Measurements from ENCODE around the gene CELSR1. TPM values are rescaled to one million over a fixed set of nuclear protein-coding genes. Genes with fewer than 3 reads are reported as not detected.

Gene CELSR1
- total RNA-seq, 2 donors from 2014 or later, result 0.54 to 1.1 TPM

- DNase-seq (ENCODE audit: low spot score in 2 of 2), result no peak
- Mint-ChIP-seq H3K9me3 (no peaks in the 10 kb centered on the region), H3K36me3 (no peaks in the 10 kb centered on the region), H3K27ac (no peak overlapping the region)
- no peak for ATAC-seq
Observed at GRCh38 chr22:46443850-46444389, 93.5 kb downstream of the CELSR1 start.

- Mint-ChIP-seq H3K36me3 (no peaks in the 10 kb centered on the region), H3K9me3 (no peaks in the 10 kb centered on the region), H3K27ac (no peak overlapping the region)
- ATAC-seq, result no peak
- no peak for DNase-seq (ENCODE audit: low spot score in 2 of 2)
Observed at GRCh38 chr22:46442217-46442853, 95.1 kb downstream of the CELSR1 start.

GRCh38 chr22:46439576-46440465 is 97.6 kb downstream of the CELSR1 start:
- no peak for ATAC-seq
- Mint-ChIP-seq H3K36me3 (no peaks in the 10 kb centered on the region), H3K27ac (peak overlapping the region in 1 of 2 donors; percentile 5), H3K9me3 (no peaks in the 10 kb centered on the region)
- DNase-seq (ENCODE audit: low spot score in 2 of 2), result no peak

GRCh38 chr22:46439111-46439510 is 98.3 kb downstream of the CELSR1 start:
- Mint-ChIP-seq H3K36me3 (no peaks in the 10 kb centered on the region), H3K27ac (no peak overlapping the region)
- ATAC-seq, result no peak

GRCh38 chr22:46437671-46438440 is 99.6 kb downstream of the CELSR1 start:
- H3K9me3 Mint-ChIP-seq, result no peaks in the 10 kb centered on the region
- DNase-seq (ENCODE audit: low spot score in 2 of 2) (no peak), ATAC-seq (no peak)
- H3K36me3 Mint-ChIP-seq, result no peaks in the 10 kb centered on the region
- peak overlapping the region in 1 of 2 donors; percentile 1 for H3K27ac Mint-ChIP-seq

More at GRCh38 chr22:46439111-46439510, 98.3 kb downstream of the CELSR1 start:
- H3K9me3 Mint-ChIP-seq, result no peaks in the 10 kb centered on the region
- DNase-seq (ENCODE audit: low spot score in 2 of 2), result no peak

- no peaks in the 10 kb centered on the region for H3K36me3 Mint-ChIP-seq
- ATAC-seq (no peak), DNase-seq (ENCODE audit: low spot score in 2 of 2) (no peak)
- H3K27ac Mint-ChIP-seq, result peak overlapping the region in 1 of 2 donors; percentile 48
- no peaks in the 10 kb centered on the region for H3K9me3 Mint-ChIP-seq
Observed at GRCh38 chr22:46436595-46437175, 100.7 kb downstream of the CELSR1 start.

GRCh38 chr22:46433318-46433717 is 104.1 kb downstream of the CELSR1 start:
- Mint-ChIP-seq H3K27ac (peak overlapping the region in 1 of 2 donors; percentile 96), H3K36me3 (no peaks in the 10 kb centered on the region), H3K9me3 (no peaks in the 10 kb centered on the region)
- DNase-seq (ENCODE audit: low spot score in 2 of 2) (no peak), ATAC-seq (no peak)

- Mint-ChIP-seq H3K9me3 (no peaks in the 10 kb centered on the region), H3K36me3 (no peaks in the 10 kb centered on the region), H3K27ac (peak overlapping the region; percentile 96)
- peak in 1 of 2 donors; percentile 42 for DNase-seq (ENCODE audit: low spot score in 2 of 2)
- peak; percentile 63 to 84 for ATAC-seq
Observed at GRCh38 chr22:46432164-46433068, 105.0 kb downstream of the CELSR1 start.

GRCh38 chr22:46430961-46431838 is 106.2 kb downstream of the CELSR1 start:
- no peak for DNase-seq (ENCODE audit: low spot score in 2 of 2)

GRCh38 chr22:46429325-46429853 is 108.0 kb downstream of the CELSR1 start:
- Mint-ChIP-seq H3K9me3 (peaks cover 0 to 8% of the 10 kb centered on the region in 2 donors), H3K27ac (no peak overlapping the region), H3K36me3 (no peaks in the 10 kb centered on the region)
- DNase-seq (ENCODE audit: low spot score in 2 of 2), result no peak
- no peak for ATAC-seq

More at GRCh38 chr22:46430961-46431838, 106.2 kb downstream of the CELSR1 start:
- no peak for ATAC-seq
- Mint-ChIP-seq H3K27ac (peak overlapping the region; percentile 96), H3K36me3 (no peaks in the 10 kb centered on the region), H3K9me3 (no peaks in the 10 kb centered on the region)

GRCh38 chr22:46428602-46429324 is 108.7 kb downstream of the CELSR1 start:
- DNase-seq (ENCODE audit: low spot score in 2 of 2) (no peak), ATAC-seq (no peak)
- no peak overlapping the region for H3K27ac Mint-ChIP-seq
- no peaks in the 10 kb centered on the region for H3K36me3 Mint-ChIP-seq
- peaks cover 0 to 8% of the 10 kb centered on the region in 2 donors for H3K9me3 Mint-ChIP-seq

- peaks cover 0 to 8% of the 10 kb centered on the region in 2 donors for H3K9me3 Mint-ChIP-seq
- DNase-seq (ENCODE audit: low spot score in 2 of 2) (no peak), ATAC-seq (no peak)
- no peak overlapping the region for H3K27ac Mint-ChIP-seq
- no peaks in the 10 kb centered on the region for H3K36me3 Mint-ChIP-seq
Observed at GRCh38 chr22:46428171-46428570, 109.2 kb downstream of the CELSR1 start.

- Mint-ChIP-seq H3K36me3 (no peaks in the 10 kb centered on the region), H3K27ac (no peak overlapping the region), H3K9me3 (peaks cover 0 to 8% of the 10 kb centered on the region in 2 donors)
- peak; percentile 38 to 47 for ATAC-seq
- no peak for DNase-seq (ENCODE audit: low spot score in 2 of 2)
Observed at GRCh38 chr22:46425016-46425415, 112.4 kb downstream of the CELSR1 start.

GRCh38 chr22:46424496-46424895 is 112.9 kb downstream of the CELSR1 start:
- Mint-ChIP-seq H3K36me3 (no peaks in the 10 kb centered on the region), H3K9me3 (peaks cover 0 to 8% of the 10 kb centered on the region in 2 donors), H3K27ac (no peak overlapping the region)
- no peak for DNase-seq (ENCODE audit: low spot score in 2 of 2)
- no peak for ATAC-seq

All from activated naive CD4-positive, alpha-beta T cell treated with anti-CD3 and anti-CD28 coated beads, Interleukin-2, amount 50 U/mL, for 72 hours (primary cell).